HG03095 (cell line): ENCODE measurements around the gene POLE2.
"Not testable (repeated sequence)": the region's sequence is repeated elsewhere in the genome, so short reads cannot be mapped to it uniquely, and the experiment has no call there.

ENCODE experiments used
- ATAC-seq: cut with Tn5 transposase; IDR thresholded peaks from one replicate; pipeline ENCODE4 v1.9.1; 2021; ENCODE audit warnings: moderate library complexity; ENCODE audit not compliant: unreplicated experiment

POLE2 gene, protein sequence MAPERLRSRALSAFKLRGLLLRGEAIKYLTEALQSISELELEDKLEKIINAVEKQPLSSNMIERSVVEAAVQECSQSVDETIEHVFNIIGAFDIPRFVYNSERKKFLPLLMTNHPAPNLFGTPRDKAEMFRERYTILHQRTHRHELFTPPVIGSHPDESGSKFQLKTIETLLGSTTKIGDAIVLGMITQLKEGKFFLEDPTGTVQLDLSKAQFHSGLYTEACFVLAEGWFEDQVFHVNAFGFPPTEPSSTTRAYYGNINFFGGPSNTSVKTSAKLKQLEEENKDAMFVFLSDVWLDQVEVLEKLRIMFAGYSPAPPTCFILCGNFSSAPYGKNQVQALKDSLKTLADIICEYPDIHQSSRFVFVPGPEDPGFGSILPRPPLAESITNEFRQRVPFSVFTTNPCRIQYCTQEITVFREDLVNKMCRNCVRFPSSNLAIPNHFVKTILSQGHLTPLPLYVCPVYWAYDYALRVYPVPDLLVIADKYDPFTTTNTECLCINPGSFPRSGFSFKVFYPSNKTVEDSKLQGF

DNA sequence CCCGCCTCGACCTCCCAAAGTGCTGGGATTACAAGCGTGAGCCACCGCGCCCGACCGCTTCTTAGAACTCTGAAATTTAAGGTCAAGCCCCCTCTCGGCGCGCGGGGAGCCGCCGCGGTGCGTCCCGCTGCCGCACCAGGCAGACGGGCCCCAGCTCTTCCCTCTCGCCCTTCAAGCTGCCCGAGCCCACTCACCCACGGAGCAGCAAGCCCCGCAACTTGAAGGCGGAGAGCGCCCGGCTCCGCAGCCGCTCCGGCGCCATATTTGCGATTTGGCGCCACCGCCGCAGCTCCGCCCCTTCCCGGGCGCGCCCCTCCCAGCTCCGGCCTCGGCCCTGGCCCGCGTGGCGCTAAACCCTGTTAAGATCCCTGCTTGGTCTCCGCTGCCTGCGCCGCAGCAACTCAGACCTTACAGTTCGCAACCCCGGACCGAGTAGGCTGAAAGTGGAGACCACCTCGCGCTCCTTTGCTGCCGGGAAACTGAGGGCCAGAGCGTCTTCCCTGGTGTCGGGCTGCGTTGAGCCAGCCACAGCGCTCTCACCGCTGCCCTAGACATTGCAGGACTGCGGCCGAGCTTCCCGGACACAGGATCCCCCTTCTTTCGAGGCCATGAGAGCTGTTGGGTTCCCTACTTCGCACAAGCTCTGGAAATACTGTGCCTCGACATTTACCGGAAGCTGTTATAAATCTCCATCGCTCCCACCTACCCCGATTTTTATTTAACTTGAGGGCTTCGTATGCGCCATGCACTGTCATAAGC lies at the start of gene POLE2:
POLE2 (minus strand) TSS at position 273 of the 759 bp plus-strand sequence; CDS start at position 262, 11 bp downstream.
- ATAC-seq: peak; percentile 85

DNA sequence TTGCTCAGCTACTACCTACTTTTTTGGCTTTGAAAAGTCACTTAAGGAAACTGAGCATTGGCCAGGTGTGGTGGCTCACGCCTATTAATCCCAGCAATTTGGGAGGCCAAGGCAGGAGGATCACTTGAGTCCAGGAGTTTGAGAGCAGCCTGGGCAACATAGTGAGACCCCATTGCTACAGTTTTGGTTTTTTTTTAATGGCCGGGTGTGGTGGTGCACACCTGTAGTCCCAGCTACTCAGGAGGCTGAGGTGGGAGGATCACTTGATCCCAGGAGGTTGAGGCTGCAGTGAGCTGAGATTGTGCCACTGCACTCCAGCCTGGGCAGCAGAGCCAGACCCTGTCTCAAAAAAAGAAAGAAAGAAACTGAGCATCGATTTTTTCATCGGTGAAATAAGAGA lies 47.7 kb upstream of the POLE2 start:
- not testable (repeated sequence) for ATAC-seq

DNA sequence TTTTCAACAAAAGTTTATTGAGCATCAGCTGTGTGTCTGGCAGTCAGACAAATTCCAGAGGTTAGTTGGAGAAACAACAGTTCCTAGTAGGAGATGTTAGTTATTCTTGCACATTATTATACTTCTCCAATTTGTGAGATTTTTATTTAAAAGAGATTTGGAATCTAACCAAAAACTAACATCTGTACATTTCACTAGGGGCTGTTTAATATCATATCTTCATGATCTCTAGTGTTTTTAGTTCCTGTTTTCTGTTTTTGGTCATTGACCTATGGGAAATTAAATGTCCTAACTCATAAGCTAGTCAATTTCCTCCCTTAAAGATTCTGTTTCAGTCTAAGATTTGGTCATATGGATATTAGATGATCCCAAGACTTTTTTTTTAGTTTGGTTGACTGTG lies 45.8 kb upstream of the POLE2 start:
- no peak for ATAC-seq

DNA sequence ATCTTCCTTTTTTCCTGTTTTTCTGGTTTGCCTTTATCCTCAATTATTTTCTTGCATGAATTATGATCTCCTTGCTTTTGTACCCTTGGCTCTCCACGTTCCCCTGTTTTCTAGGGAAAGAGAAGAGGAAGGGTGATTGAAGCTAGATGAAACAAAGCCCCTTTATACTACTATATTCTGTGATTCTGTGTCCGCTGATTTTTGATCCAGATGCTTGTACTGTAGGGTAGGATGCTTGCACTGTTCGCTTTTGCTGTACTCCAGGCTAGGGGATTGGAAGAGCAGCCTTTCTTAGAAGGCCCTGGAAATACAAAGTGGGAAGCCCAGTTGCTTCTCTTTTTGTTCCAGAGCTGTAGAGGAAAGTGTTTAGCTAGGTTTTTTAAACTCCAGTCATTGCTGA lies 44.9 kb upstream of the POLE2 start:
- ATAC-seq: no peak

DNA sequence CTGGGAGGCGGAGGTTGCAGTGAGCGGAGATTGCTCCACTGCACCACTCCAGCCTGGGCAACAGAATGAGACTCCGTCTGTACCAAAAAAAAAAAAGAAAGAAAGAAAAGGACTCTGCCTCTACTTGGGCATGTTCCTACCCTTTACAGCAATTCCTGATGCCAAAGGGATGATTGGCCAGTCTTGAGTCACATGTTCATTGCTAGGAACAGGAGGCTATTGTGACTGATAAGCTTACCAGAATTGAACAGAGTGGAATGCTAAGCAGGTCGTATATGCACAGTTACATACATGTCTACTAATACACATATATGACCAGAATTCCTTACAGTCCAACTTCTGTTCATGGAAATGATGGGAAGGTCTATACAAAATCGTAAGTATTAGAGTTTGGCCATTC lies 39.2 kb upstream of the POLE2 start:
- ATAC-seq: no peak

DNA sequence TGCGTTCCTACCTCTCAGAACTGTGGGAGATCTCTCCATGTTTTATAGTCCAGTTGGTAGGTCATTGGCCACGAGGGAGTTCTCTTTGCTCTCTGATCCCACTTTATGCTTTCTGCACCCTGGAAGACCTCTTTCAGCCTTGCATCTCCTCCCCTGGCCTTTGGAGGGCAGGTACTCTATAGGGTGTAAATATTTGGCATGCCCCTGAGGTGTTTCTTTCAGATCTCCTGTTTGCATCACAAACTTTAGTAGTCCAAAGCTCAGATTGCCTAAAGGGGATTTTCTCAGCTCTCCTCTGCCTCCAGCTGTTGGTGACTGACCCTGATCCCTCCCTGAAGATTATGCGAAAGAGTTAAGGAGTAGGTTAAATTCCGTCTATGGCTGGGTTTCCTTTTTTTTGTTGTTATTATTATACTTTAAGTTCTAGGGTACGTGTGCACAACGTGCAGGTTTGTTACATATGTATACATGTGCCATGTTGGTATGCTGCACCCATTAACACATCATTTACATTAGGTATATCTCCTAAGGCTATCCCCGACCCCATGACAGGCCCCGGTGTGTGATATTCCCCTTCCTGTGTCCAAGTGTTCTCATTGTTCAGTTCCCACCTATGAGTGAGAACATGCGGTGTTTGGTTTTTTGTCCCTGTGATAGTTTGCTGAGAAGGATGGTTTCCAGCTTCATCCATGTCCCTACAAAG lies 33.9 kb upstream of the POLE2 start:
- ATAC-seq: not testable (repeated sequence)

DNA sequence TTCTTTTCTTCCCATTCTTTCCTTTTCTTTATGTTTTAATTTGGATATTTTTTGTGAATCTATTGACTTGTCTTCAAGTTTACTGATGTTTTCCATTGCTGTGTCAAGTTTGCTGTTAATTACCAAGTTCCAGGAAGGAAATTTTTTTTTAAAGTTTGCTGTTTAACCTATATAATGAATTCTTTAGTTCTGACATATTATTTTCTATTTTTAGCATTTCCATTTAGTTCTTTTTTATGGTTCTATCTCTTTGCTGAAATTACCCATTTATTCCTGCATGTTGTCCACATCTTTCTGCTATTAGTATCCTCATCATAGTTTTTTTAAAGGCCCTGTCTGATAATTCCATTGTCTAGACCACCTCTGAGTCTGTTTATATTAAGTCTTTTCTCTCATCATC lies 32.7 kb upstream of the POLE2 start:
- ATAC-seq: no peak

DNA sequence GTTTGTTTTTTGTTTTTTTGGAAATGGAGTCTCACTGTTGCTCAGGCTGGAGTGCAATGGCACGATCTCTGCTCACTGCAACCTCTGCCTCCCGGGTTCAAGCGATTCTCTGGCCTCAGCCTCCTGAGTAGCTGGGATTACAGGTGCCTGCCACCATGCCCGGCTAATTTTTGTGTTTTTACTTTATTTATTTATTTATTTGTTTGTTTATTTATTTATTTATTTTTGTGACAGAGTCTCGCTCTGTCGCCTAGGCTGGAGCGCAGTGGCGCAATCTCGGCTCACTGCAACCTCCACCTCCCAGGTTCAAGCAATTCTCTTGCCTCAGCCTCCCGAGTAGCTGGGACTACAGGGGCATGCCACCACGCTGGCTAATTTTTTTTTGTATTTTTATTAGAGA lies 23.0 kb upstream of the POLE2 start:
- ATAC-seq: not testable (repeated sequence)

DNA sequence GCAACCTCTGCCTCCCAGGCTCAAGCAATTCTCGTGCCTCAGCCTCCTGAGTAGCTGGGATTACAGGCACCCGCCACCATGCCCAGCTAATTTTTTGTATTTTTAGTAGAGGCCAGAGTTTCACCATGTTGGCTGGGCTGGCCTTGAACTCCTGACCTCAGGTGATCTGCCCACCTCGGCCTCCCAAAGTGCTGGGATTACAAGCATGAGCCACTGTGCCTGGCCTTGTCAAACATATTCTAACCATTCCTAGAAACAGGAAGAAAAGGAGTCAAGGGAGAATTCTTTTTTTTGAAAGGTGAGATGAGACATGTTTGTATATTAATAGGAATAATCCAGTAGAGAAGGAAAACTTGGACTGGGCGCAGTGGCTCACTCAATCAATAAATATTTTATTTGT lies 16.5 kb upstream of the POLE2 start:
- ATAC-seq: not testable (repeated sequence)

DNA sequence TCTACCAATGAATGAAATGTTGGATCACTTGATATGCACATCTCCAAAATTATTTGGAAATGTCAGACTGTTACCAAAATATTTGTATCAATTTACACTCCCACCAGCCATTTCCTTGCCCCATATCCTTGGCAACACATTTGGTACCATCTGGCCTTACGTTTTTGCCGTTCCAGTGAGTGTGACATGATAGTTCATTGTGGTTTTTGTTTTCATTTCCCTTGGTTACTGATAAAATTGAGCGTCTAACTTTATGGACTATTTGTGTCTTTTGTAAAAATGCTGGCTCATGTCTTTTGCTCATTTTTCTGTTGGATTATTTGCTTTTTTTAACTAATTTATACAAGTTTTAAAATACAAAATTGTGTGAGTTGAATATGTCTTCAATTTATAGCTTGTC lies 16.0 kb upstream of the POLE2 start:
- ATAC-seq: no peak

DNA sequence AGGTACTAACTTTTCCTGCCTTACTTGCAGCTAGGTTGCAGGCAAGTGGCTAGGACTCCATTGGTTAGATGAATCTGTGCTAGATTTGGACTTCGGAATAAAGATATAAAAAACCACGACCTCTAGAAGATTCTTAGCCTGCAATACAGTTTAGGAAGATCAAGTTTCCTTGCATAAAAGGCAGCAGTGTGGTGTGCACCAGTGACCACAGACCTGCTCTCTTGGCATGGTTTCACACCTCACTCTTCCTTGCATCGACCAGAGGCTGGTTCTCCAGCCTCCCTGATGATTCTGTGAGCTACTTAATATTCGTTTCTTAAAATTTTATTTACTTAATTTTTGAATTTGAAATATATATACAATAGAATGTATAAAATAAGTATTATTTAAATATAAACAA lies 14.7 kb upstream of the POLE2 start:
- ATAC-seq: no peak

DNA sequence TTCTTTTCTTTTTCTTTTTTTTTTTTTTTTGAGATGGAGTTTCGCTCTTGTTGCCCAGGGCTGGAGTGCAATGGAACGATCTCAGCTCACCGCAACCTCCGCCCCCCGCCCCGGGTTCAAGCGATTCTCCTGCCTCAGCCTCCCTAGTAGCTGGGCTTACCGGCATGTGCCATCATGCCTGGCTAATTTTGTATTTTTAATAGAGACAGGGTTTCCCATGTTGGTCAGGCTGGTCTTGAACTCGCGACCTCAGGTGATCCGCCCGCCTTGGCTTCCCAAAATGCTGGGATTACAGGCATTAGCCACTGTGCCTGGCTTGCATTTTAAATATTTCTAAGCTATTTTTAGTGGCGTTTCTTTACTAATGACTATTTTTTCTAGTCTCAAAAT lies 5.7 kb upstream of the POLE2 start:
- ATAC-seq: not testable (repeated sequence)

DNA sequence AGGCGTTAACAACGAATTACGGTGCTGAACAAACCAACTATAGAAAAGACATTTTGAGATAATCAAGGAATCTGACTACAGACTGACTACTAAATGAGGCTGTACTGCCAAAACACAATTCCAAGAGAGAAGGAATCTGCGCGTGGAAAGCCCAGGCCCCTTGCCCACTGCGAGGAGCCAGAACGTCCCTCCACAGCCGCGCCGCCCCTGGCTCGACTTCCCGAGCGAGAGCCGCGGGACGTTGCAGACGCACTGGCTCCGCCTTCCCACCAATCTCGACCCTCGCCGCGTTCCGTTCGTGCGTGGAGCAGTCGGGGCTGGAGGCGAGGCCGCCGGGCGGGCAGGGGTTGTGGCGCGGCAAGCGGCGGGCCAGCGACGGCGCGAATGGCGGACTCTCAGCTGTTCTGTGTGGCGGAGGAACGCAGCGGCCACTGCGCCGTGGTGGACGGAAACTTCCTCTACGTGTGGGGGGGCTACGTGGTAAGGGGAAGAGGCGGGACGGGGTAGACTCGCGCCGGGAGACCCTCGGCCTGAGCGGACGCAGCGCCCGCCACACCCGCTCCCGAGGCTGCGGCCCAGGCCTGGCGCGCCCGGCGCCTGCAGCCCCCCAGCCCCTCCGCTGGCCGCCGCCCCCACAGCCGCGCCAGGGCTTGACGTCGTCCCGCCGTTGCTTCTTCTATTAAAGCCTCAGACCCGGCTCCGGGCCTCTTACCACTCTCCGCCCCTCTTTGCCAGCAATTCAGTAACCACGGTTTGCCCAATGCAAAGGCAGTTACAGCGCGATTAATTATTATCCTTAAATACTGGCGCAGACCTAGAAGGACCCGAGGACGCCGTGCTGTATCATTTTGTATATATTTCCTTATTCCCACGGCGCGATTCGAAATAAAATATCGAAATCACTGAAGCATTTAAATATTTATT lies 5.1 kb upstream of the POLE2 start, which contains the start of gene KLHDC1:
KLHDC1 (plus strand) TSS at position 310 of the 924 bp plus-strand sequence; CDS start at position 385, 75 bp downstream.
- peak; percentile 52 for ATAC-seq

DNA sequence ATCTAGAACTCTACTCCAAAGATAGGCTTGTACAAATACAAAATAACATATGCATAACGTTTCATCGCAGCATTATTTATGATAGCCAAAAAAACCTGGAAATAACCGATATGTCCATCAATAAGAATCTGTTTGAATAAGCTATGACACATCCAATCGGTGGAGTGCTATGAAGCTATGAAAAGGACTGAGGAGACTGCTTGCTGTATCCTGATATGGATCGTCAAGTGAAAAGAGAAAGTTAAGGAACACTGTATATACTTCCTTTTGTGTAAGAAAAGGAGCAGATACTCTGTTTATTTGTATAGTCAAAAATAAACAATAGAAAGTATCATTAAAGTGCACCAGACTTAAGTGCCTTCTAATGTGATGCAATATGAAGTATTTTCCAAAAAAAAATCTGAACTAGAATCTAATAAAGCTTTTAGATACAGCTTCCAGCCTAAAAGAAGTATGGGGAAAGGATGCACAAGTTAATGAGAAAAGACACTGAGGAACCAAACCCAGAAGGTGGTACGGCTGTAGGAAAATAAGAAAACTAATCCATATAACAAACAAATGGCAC lies 4.3 kb upstream of the POLE2 start:
- no peak for ATAC-seq

DNA sequence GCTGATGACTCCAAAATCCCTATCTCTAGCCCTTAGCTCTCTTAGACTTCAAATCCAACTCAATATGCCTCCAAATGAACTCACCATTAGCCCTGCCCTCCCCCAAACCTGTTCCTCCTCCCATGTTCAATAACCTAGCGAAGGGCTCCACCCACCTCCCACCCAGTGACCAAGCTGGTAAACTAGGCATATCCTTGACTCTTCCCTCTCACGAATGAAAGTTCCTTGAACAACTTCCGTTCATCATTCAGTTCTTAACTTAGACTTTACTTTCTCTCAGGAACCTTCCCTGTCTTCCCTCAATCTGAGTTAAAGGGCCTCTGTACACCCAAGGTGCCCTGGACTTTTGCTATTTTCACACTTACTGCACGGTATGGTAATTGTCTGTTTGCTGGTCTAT lies 3.0 kb upstream of the POLE2 start:
- no peak for ATAC-seq

DNA sequence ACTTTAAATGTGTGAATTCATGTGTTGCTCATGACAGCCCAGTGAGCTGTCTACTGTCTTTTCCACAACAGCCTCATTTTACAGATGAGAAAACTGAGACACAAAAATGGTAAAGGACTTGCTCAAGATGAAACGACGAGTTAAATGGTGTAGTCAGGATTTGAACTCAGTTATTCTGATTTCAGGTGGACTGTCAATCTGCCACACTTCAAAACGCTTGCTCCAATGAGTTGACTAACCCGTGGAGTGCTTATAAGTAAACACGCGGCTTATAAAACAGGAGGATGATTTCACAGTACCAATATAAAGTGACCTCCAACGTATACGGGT lies 652 bp upstream of the POLE2 start:
- no peak for ATAC-seq

DNA sequence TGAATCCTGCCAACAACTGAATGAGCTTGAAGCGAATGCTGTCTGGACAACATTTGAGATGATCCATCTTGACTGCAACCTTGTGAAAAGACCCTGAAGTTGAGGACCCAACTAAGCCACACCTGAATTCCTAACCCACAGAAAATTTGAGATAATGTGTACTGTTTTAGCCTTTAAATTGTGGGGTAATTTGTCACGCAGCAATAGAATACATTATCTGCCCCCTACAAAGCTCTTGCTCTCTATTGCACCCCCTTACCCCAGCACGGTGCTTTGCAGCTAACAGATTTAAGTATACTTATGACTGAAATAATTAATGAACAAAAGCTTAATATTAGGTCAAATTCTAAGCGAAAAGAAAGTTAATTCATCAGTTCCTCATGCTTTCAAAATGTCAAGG lies 1.6 kb downstream of the POLE2 start:
- ATAC-seq: no peak

DNA sequence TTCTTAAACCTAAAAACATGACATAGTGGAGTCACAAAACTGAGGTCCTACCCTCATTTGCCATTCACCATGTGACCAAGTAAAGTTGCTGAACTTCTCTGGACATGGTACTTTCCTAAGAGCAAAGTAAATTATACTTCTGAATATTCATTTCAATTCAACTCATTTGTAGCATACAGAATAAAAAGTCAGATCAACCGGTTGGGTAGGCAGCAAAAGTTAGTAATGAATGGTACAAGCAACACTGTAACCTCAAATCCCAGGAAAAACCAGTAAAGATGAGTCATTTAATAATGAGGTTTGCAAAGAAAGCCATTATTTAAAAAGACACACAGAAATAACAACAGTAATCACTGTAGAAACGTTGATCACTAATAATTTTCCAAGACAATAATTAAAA lies 8.7 kb downstream of the POLE2 start:
- no peak for ATAC-seq

DNA sequence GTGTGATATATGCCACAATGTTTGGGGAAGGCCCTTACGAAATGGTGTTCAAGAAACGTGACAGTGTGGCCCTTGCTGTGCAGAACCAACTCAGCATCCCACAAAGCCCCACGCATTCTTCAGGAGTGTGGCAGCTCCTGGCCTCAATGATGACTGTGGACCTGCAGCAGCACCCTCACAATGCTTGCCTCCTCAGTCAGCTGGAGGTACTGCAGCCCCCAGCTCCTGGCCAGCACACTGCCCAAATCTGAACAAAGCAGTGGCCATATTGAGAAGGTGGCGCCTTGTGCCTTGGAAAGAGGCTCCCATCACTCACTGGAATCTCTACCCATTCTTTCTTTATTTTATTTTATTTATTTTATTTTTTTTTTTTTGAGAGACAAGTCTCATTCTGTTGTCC lies 10.4 kb downstream of the POLE2 start:
- ATAC-seq: no peak

DNA sequence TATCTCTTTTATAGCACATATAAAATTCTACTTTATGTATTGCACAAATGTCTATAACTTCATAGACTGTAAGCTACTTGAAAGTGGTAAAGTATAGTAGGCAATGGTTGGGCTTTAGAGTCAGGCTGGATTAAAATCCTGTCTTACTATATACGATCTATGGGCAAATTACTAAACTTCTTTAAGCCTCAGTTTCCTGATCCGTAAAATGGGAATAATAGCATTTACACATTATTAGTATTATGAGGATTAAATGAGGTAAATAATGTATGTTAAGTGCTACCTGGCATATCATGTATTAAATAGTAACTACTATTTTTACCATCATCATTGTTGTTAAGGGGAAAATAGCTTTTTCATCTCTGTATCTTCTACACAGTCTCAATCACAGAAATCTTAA lies 14.4 kb downstream of the POLE2 start:
- no peak for ATAC-seq
